Left lobe of liver (tissue), 2 donors: ENCODE data around the gene ARHGAP22. TPM values are rescaled to one million over a fixed set of nuclear protein-coding genes. Genes with fewer than 3 reads are reported as not detected.

Experiments used
- ATAC-seq: fragments of 200-7000 bp; cut with Tn5 transposase; one replicate; pipeline ENCODE4 v1.9.1; 2020; ENCODE audit warnings: mild to moderate bottlenecking, moderate library complexity
- DNase-seq: peaks from one replicate; pipeline ENCODE4 v3.0.0-alpha.2; 2020; ENCODE audit warnings: low spot score
- total RNA-seq: library from RNA; stranded (reverse); gene quantifications from one replicate; pipeline ENCODE4 v1.2.1, GENCODE V29; 2021
- donor health status: DM: no; HTN: no; CAD: no; lungs with moderate emphysema.
- donor health status: DM: no; HTN: yes; CAD: no.

Gene ARHGAP22
- total RNA-seq, 1 donor from 2014 or later: 0.13 TPM

GRCh38 chr10:48536916-48537890, 67.7 kb downstream of the ARHGAP22 start:
- DNase-seq: peak; percentile 12
- ATAC-seq: no peak

- no peak for ATAC-seq
- peak; percentile 14 for DNase-seq
These were observed 68.7 kb downstream of the ARHGAP22 start for GRCh38 chr10:48536156-48536500.

GRCh38 chr10:48535416-48536155, 69.3 kb downstream of the ARHGAP22 start:
- DNase-seq: peak; percentile 21
- ATAC-seq: no peak

GRCh38 chr10:48533951-48534720, 70.7 kb downstream of the ARHGAP22 start:
- no peak for ATAC-seq
- DNase-seq: no peak

GRCh38 chr10:48533540-48533939, 71.3 kb downstream of the ARHGAP22 start:
- ATAC-seq: no peak

DNA sequence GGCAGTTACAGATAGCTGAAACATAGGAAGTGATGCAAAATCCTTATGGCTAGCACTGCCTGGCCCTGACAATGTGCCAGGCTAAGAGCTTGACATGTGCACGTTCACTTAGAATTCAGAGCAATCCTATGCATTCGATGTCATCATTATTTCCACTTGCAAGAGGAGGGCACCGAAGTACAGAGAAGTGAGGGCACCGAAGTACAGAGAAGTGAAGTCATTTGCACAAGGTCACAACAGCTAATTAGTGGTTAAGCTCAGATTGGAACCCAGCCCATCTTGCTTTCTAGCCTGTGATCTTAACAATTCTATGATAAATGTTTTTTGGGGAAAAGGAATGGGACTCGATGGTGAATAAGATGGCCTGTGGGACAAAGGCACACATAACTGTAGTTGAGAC, 73.4 kb downstream of the ARHGAP22 start:
- no peak for ATAC-seq
- DNase-seq: no peak

More at GRCh38 chr10:48533540-48533939, 71.3 kb downstream of the ARHGAP22 start:
- no peak for DNase-seq

GRCh38 chr10:48529331-48529730, 75.5 kb downstream of the ARHGAP22 start:
- ATAC-seq: no peak
- DNase-seq: no peak

- DNase-seq (peak; percentile 29), ATAC-seq (no peak)
These were observed 77.1 kb downstream of the ARHGAP22 start for GRCh38 chr10:48527756-48528155.

- no peak for DNase-seq
- ATAC-seq: no peak
These were observed 77.9 kb downstream of the ARHGAP22 start for GRCh38 chr10:48526846-48527505.

DNA sequence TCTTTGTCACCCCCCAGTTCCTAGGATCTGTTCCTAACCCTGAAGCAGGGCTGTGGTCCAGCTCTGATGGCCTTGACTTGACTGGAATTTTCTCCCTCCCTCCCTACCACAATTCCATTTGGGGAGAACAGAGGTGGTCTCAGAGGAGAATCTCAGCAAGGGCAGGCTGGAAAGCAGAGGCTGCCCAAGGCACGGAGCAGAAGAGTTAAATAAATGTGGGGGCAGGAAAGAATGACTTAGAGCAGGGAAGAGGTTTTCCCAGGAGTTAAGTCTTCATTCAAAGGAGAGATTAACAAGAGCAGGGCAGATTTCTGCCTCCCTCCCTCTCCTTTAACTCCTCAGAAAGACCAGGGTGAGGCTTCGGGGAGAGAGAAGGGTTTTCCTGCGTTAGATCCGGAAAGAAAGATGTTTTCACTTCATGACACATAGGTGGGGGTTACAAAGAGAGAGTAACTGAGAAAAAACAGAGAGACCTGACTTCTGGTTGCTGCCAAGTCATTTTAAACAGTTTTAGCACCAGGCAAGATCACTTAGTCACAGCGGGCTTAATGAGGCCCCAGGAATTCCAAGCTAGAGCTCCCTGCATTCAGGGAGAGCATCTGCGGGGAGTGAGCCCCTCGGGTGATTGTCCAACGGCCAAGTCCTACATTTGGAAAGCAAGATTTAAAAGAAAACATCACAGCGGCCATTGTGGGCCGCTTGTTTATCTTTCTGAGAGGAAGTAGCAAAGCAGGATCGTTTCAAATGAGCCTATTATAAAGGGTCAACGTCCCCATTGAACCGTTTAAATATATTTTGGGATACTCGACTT, 78.7 kb downstream of the ARHGAP22 start:
- DNase-seq (peak; percentile 14), ATAC-seq (no peak)

- ATAC-seq (no peak), DNase-seq (no peak)
These were observed 79.8 kb downstream of the ARHGAP22 start for GRCh38 chr10:48525113-48525512.

DNA sequence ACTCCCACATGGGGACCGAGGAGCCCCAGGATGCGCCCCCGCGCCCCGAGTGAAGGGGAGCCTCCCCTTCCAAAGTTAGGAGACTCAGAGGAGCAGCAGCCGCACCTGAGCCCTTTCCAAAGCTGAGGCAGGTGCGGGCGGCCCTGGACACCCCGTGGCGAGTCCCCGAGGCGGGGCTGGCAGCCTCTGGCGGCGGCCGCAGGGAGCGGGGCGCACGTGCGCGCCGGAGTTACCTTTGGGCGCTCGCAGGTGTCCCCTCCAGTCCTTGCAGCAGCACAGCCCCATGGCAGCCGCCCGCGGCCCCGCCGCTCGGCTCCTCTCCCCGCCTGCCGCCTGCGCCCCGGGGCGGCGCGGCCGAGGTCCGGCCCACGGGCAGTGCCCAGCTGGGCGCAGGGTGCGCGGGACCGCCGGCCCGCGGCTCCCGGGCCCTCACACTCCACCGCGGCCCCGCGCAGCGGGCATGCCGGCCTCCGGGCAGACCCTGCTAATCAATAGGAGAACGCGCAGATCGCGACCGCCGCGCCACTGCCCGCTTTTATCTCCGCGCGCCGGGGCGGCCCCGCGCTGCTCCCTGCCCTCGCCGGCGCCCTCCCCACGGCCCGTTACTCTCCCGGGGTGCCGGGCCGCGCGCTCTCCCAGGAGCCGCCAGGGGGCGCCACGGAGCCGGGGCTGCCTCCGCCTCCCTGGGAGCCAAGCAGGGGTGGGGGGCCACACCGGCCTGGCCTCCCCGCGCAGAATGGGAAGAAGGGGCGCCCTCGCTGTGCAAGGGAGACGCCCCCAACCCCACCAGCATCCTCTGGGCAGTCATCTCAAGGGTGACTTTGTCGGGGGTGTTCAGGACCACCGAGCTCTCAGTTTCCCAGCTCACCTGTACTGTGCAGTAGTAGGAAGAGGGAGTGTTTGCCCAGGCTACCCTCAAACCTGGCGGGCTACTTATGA, 80.8 kb downstream of the ARHGAP22 start:
- ATAC-seq (peak; percentile 77), DNase-seq (peak; percentile 40)

GRCh38 chr10:48523212-48523819, 81.6 kb downstream of the ARHGAP22 start:
- DNase-seq (peak; percentile 43), ATAC-seq (peak; percentile 37)

GRCh38 chr10:48522011-48522765, 82.7 kb downstream of the ARHGAP22 start:
- DNase-seq (peak; percentile 37), ATAC-seq (no peak)

GRCh38 chr10:48520594-48520993, 84.3 kb downstream of the ARHGAP22 start:
- DNase-seq: peak; percentile 10
- ATAC-seq: no peak

DNA sequence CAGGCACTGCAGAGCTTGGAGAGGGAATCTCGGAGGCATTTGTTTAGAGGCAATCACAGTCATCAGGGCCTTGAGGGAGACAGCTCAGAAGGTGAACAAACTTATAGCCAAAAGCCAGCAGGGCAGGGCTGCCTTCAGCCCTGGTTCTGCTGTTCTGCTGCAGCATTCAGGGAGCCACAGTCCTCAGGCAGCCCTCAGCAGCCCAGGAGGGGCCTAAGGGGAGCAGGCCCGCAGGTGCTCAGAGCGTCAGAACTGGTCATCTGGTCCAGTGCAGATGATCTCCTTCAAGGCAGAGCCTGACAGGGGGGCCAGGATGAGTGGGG, 84.7 kb downstream of the ARHGAP22 start:
- DNase-seq (peak; percentile 5), ATAC-seq (no peak)

- DNase-seq: peak; percentile 28
- no peak for ATAC-seq
These were observed 85.2 kb downstream of the ARHGAP22 start for GRCh38 chr10:48519481-48520183.
